Measurements from ENCODE around the gene PAPPA. TPM values are rescaled to one million over a fixed set of nuclear protein-coding genes. Genes with fewer than 3 reads are reported as not detected.

Gene PAPPA
- total RNA-seq, 2 experiments from 2014 or later = not detected

- no peak overlapping the region for H3K4me3 Mint-ChIP-seq
- H3K27me3 Mint-ChIP-seq = no peaks in the 10 kb centered on the region
- H3K4me1 Mint-ChIP-seq (ENCODE audit: low read depth) = no peaks in the 10 kb centered on the region
- ChIA-PET CTCF (no interaction called here), POLR2A (no interaction called here)
- DNase-seq = no peak
- TF ChIP-seq CTCF (IDR thresholded peaks at IDR 0.05) = no peak
- intact Hi-C loops (cut with micrococcal nuclease) = no loop called here
- peaks cover 3% of the 10 kb centered on the region for H3K36me3 Mint-ChIP-seq (ENCODE audit: low read depth)
- no peak overlapping the region for H3K27ac Mint-ChIP-seq
- H3K9me3 Mint-ChIP-seq = no peaks in the 10 kb centered on the region
- no peak for ATAC-seq
Measured at GRCh38 chr9:116432051-116432450, 278.5 kb downstream of the PAPPA start.

GRCh38 chr9:116434314-116434713 lies 280.7 kb downstream of the PAPPA start:
- ATAC-seq (no peak), DNase-seq (no peak)
- no peaks in the 10 kb centered on the region for H3K27me3 Mint-ChIP-seq
- peaks cover 2% of the 10 kb centered on the region for H3K9me3 Mint-ChIP-seq
- no peak overlapping the region for H3K4me3 Mint-ChIP-seq
- POLR2A ChIA-PET = no interaction called here
- H3K36me3 Mint-ChIP-seq (ENCODE audit: low read depth) = peaks cover 11% of the 10 kb centered on the region
- H3K4me1 Mint-ChIP-seq (ENCODE audit: low read depth) = no peaks in the 10 kb centered on the region
- CTCF ChIA-PET = no interaction called here
- intact Hi-C loops (cut with micrococcal nuclease) = no loop called here
- no peak overlapping the region for H3K27ac Mint-ChIP-seq
- no peak for TF ChIP-seq CTCF (IDR thresholded peaks at IDR 0.05)

GRCh38 chr9:116435706-116436105 lies 282.1 kb downstream of the PAPPA start:
- Mint-ChIP-seq H3K27ac (no peak overlapping the region), H3K36me3 (ENCODE audit: low read depth) (peaks cover 24% of the 10 kb centered on the region)

GRCh38 chr9:116436121-116436520 lies 282.5 kb downstream of the PAPPA start:
- TF ChIP-seq CTCF (IDR thresholded peaks at IDR 0.05) = no peak
- Mint-ChIP-seq H3K36me3 (ENCODE audit: low read depth) (peaks cover 27% of the 10 kb centered on the region), H3K9me3 (peaks cover 5% of the 10 kb centered on the region), H3K27ac (no peak overlapping the region), H3K4me1 (ENCODE audit: low read depth) (no peaks in the 10 kb centered on the region), H3K27me3 (no peaks in the 10 kb centered on the region), H3K4me3 (no peak overlapping the region)
- CTCF ChIA-PET = no interaction called here
- DNase-seq (no peak), ATAC-seq (no peak)
- POLR2A ChIA-PET = no interaction called here
- intact Hi-C loops (cut with micrococcal nuclease) = no loop called here

More at GRCh38 chr9:116435706-116436105, 282.1 kb downstream of the PAPPA start:
- H3K27me3 Mint-ChIP-seq = no peaks in the 10 kb centered on the region
- ATAC-seq (no peak), DNase-seq (no peak)
- no peak overlapping the region for H3K4me3 Mint-ChIP-seq
- POLR2A ChIA-PET = no interaction called here
- CTCF ChIA-PET = no interaction called here
- peaks cover 5% of the 10 kb centered on the region for H3K9me3 Mint-ChIP-seq
- H3K4me1 Mint-ChIP-seq (ENCODE audit: low read depth) = no peaks in the 10 kb centered on the region
- intact Hi-C loops (cut with micrococcal nuclease) = no loop called here
- TF ChIP-seq CTCF (IDR thresholded peaks at IDR 0.05) = no peak

- Mint-ChIP-seq H3K36me3 (ENCODE audit: low read depth) (peaks cover 39% of the 10 kb centered on the region), H3K9me3 (peaks cover 5% of the 10 kb centered on the region), H3K27ac (no peak overlapping the region), H3K27me3 (no peaks in the 10 kb centered on the region), H3K4me1 (ENCODE audit: low read depth) (no peaks in the 10 kb centered on the region), H3K4me3 (no peak overlapping the region)
- TF ChIP-seq CTCF (IDR thresholded peaks at IDR 0.05) = no peak
- ChIA-PET POLR2A (no interaction called here), CTCF (no interaction called here)
- DNase-seq (no peak), ATAC-seq (no peak)
- intact Hi-C loops (cut with micrococcal nuclease) = no loop called here
Measured at GRCh38 chr9:116437411-116438370, 284.1 kb downstream of the PAPPA start.
